Measurements from ENCODE around the gene ANO1. TPM values are rescaled to one million over a fixed set of nuclear protein-coding genes. Genes with fewer than 3 reads are reported as not detected.

Gene ANO1
- total RNA-seq, 1 donor from 2014 or later = 9.0 TPM

DNA sequence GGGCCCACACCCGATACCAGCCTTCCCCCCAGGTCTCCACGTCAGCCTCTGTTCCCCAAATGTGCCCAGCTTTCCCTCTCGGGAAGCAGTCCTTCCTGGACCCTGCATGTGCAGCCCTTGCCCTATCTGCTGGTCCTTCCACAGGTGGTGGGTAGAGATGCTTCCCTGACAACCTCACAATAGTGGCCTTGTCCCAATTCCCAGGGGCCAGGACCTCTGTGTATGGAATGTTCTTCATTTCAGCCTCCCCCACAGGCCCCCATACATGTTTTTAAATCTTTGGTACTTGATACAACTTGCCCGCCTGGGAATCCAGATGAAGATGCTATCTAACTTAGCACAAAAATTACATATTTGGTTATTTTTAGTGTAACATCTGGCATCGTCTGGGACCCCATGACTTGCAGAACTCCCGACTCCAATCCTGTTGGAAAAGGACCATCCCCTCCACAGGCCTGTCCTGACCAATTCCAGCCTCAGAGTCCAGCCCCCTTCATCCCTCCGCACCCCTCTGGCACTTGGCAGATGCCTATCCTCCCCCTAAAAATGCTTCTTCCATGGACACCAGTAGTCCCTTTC lies 39.5 kb downstream of the ANO1 start:
- no peak for ATAC-seq
- H3K4me1 ChIP-seq = no peaks in the 10 kb centered on the region
- no peaks in the 10 kb centered on the region for H3K9me3 ChIP-seq
- no peaks in the 10 kb centered on the region for H3K27me3 ChIP-seq (ENCODE audit: low read depth)
- H3K36me3 ChIP-seq = no peaks in the 10 kb centered on the region
- DNase-seq = no peak
- H3K27ac ChIP-seq = no peak overlapping the region
- intact Hi-C loops (cut with DNase I) = no loop called here
- TF ChIP-seq, protein P1, sequence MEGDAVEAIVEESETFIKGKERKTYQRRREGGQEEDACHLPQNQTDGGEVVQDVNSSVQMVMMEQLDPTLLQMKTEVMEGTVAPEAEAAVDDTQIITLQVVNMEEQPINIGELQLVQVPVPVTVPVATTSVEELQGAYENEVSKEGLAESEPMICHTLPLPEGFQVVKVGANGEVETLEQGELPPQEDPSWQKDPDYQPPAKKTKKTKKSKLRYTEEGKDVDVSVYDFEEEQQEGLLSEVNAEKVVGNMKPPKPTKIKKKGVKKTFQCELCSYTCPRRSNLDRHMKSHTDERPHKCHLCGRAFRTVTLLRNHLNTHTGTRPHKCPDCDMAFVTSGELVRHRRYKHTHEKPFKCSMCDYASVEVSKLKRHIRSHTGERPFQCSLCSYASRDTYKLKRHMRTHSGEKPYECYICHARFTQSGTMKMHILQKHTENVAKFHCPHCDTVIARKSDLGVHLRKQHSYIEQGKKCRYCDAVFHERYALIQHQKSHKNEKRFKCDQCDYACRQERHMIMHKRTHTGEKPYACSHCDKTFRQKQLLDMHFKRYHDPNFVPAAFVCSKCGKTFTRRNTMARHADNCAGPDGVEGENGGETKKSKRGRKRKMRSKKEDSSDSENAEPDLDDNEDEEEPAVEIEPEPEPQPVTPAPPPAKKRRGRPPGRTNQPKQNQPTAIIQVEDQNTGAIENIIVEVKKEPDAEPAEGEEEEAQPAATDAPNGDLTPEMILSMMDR (IDR thresholded peaks at IDR 0.05) = no peak
- no peak overlapping the region for H3K4me3 ChIP-seq

- Histone ChIP-seq H3K36me3 (no peaks in the 10 kb centered on the region), H3K27ac (no peak overlapping the region), H3K4me1 (no peaks in the 10 kb centered on the region), H3K9me3 (no peaks in the 10 kb centered on the region), H3K4me3 (no peak overlapping the region), H3K27me3 (ENCODE audit: low read depth) (no peaks in the 10 kb centered on the region)
- DNase-seq (no peak), ATAC-seq (no peak)
- TF ChIP-seq, protein P1 (IDR thresholded peaks at IDR 0.05) = no peak
- intact Hi-C loops (cut with DNase I) = no loop called here
Measured at GRCh38 chr11:70118642-70119041, 40.5 kb downstream of the ANO1 start.

DNA sequence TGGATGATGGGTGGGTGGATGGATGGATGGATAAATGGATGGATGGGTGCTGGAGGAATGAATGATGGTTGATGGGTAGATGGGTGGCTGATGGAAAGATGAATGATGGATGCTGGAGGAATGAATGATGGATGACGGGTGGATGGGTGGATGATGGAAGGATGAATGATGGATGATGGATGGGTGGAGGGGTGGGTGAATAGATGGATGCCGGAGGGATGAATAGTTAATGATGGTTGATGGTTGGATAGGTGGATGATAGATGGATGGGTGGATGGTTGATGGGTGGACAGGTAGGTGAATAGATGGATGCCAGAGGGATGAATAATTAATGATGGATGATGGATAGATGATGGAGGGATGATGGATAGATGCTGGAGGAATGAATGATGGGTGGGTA lies 41.4 kb downstream of the ANO1 start:
- no peak overlapping the region for H3K27ac ChIP-seq
- TF ChIP-seq, protein P1 (IDR thresholded peaks at IDR 0.05) = no peak
- H3K9me3 ChIP-seq = no peaks in the 10 kb centered on the region
- no peaks in the 10 kb centered on the region for H3K36me3 ChIP-seq
- no peaks in the 10 kb centered on the region for H3K27me3 ChIP-seq (ENCODE audit: low read depth)
- DNase-seq (no peak), ATAC-seq (no peak)
- H3K4me1 ChIP-seq = no peaks in the 10 kb centered on the region
- intact Hi-C loops (cut with DNase I) = no loop called here
- no peak overlapping the region for H3K4me3 ChIP-seq

DNA sequence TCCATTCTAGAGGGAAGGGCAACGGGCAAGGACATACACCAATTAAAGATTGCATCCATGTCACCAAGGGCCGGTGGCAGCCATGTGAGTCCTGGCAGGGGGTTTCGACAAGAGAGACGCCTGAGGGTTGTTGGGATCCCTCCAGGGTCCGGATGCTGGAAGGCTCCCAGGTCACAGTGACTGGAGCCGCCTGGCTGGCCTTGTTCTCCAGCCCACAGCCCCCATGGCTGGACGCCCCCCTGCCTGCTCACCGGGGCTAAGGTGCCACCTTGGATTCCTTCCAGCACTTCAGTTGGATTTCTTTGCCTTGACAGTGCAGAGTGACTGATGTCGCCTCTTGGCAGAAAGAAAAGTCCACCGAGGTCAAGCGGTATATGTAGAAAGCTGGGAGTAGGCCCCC lies 42.6 kb downstream of the ANO1 start:
- TF ChIP-seq, protein P1 (IDR thresholded peaks at IDR 0.05) = no peak
- no peak overlapping the region for H3K27ac ChIP-seq
- H3K9me3 ChIP-seq = no peaks in the 10 kb centered on the region
- no peak for ATAC-seq
- intact Hi-C loops (cut with DNase I) = no loop called here
- H3K4me1 ChIP-seq = no peaks in the 10 kb centered on the region
- H3K27me3 ChIP-seq (ENCODE audit: low read depth) = no peaks in the 10 kb centered on the region
- no peaks in the 10 kb centered on the region for H3K36me3 ChIP-seq
- H3K4me3 ChIP-seq = no peak overlapping the region
- DNase-seq = no peak

GRCh38 chr11:70122490-70123198 lies 44.5 kb downstream of the ANO1 start:
- H3K4me3 ChIP-seq = no peak overlapping the region
- no peaks in the 10 kb centered on the region for H3K4me1 ChIP-seq
- intact Hi-C loops (cut with DNase I) = no loop called here
- ATAC-seq = no peak
- no peak for DNase-seq
- H3K9me3 ChIP-seq = no peaks in the 10 kb centered on the region
- TF ChIP-seq, protein P1 (IDR thresholded peaks at IDR 0.05) = no peak
- no peaks in the 10 kb centered on the region for H3K36me3 ChIP-seq
- H3K27ac ChIP-seq = no peak overlapping the region
- H3K27me3 ChIP-seq (ENCODE audit: low read depth) = no peaks in the 10 kb centered on the region

Data from lower lobe of right lung (tissue), 2 donors.